ENCODE measurements around the gene CTXN3.

The CTXN3 gene

GRCh38 chr5:127634007-127634406 lies 14.9 kb upstream of the CTXN3 start:
- TF ChIP-seq CTCF (IDR thresholded peaks at IDR 0.05): no peak

GRCh38 chr5:127639828-127640227 lies 9.1 kb upstream of the CTXN3 start:
- no peak for TF ChIP-seq CTCF (IDR thresholded peaks at IDR 0.05)

GRCh38 chr5:127642949-127643348 lies 5.9 kb upstream of the CTXN3 start:
- TF ChIP-seq CTCF (IDR thresholded peaks at IDR 0.05): no peak

GRCh38 chr5:127643607-127644006 lies 5.3 kb upstream of the CTXN3 start:
- TF ChIP-seq CTCF (IDR thresholded peaks at IDR 0.05): no peak

- TF ChIP-seq CTCF (IDR thresholded peaks at IDR 0.05): no peak
Measured at GRCh38 chr5:127645300-127645726, 3.6 kb upstream of the CTXN3 start.

- TF ChIP-seq CTCF (IDR thresholded peaks at IDR 0.05): no peak
Measured at GRCh38 chr5:127647361-127647958, 1.4 kb upstream of the CTXN3 start.

- no peak for TF ChIP-seq CTCF (IDR thresholded peaks at IDR 0.05)
Measured at GRCh38 chr5:127650022-127650421, 1.1 kb downstream of the CTXN3 start.

- TF ChIP-seq CTCF (IDR thresholded peaks at IDR 0.05): no peak
Measured at GRCh38 chr5:127650649-127651048, 1.8 kb downstream of the CTXN3 start.

Measured in LNCAP (cell line).